Smooth muscle cell (in vitro differentiated cells): Measurements from ENCODE around the gene TEX19. TPM values are rescaled to one million over a fixed set of nuclear protein-coding genes. Genes with fewer than 3 reads are reported as not detected.

ENCODE experiments used
- DNase-seq: peaks from one replicate; lab custom pipeline; 2025; ENCODE audit not compliant: unreplicated experiment; lab: John Stamatoyannopoulos, UW
- H2AFZ ChIP-seq: fragments of 200-600 bp; sonication (generic); 2 replicates; pipeline ENCODE4 v1.6.0; 2016; ENCODE audit warnings: antibody characterized with exemption, low read depth, mild to moderate bottlenecking
- H3F3A ChIP-seq: fragments of 200-600 bp; sonication (generic); 2 replicates; pipeline ENCODE4 v1.6.0; 2017; ENCODE audit warnings: antibody characterized with exemption, low read depth
- H3K27ac ChIP-seq: fragments of 200-600 bp; sonication (generic); 2 replicates; pipeline ENCODE4 v1.5.1; 2016; ENCODE audit warnings: low read depth, mild to moderate bottlenecking
- H3K27me3 ChIP-seq: fragments of 200-600 bp; sonication (generic); 2 replicates; pipeline ENCODE4 v1.6.1; 2016; ENCODE audit warnings: low read depth, mild to moderate bottlenecking
- H3K36me3 ChIP-seq: fragments of 200-600 bp; sonication (generic); 2 replicates; pipeline ENCODE4 v1.5.1; 2016; ENCODE audit warnings: low read depth
- H3K4me1 ChIP-seq: fragments of 200-600 bp; sonication (generic); 2 replicates; pipeline ENCODE4 v1.5.1; 2016; ENCODE audit warnings: low read depth
- H3K4me2 ChIP-seq: fragments of 200-600 bp; sonication (generic); 2 replicates; pipeline ENCODE4 v1.6.0; 2016; ENCODE audit warnings: mild to moderate bottlenecking
- H3K4me3 ChIP-seq: fragments of 200-600 bp; sonication (generic); 2 replicates; pipeline ENCODE4 v1.5.1; 2016; ENCODE audit warnings: mild to moderate bottlenecking
- H3K79me2 ChIP-seq: fragments of 200-600 bp; sonication (generic); 2 replicates; pipeline ENCODE4 v1.6.0; 2016; ENCODE audit warnings: low read depth, mild to moderate bottlenecking
- H3K9ac ChIP-seq: fragments of 200-600 bp; sonication (generic); 2 replicates; pipeline ENCODE4 v1.6.0; 2016; ENCODE audit warnings: low read depth
- H3K9me3 ChIP-seq: fragments of 200-600 bp; sonication (generic); replicated peaks from 2 replicates; pipeline ENCODE4 v1.5.1; 2016; ENCODE audit warnings: low read depth
- H4K20me1 ChIP-seq: fragments of 200-600 bp; sonication (generic); 2 replicates; pipeline ENCODE4 v1.6.0; 2016; ENCODE audit warnings: low read depth
- CTCF ChIP-seq: fragments of 200-600 bp; sonication (generic); IDR thresholded peaks from 2 replicates; pipeline ENCODE4 v1.5.1; 2017; ENCODE audit warnings: borderline replicate concordance, mild to moderate bottlenecking, antibody characterized with exemption; ENCODE audit not compliant: insufficient read depth, poor library complexity, severe bottlenecking
- WGBS: methylation state at CpG from one replicate; pipeline ENCODE4 v1.1.7; 2016; ENCODE audit warnings: low lambda C conversion rate; 5-methylcytosine and 5-hydroxymethylcytosine counted together
- polyA plus RNA-seq: library from polyadenylated mRNA; unstranded; fragments of >200 nt; fragmentation: Nextera tagmentation; extraction: Ambion mirVana; gene quantifications from 2 replicates; pipeline ENCODE4 v1.2.1, GENCODE V29; 2016
- total RNA-seq: library from RNA; depleted of rRNA; stranded (reverse); fragments of >200 nt; gene quantifications from 2 replicates; pipeline ENCODE4 v1.2.3, GENCODE V29; 2014

TEX19 gene
- total and polyA plus RNA-seq, 2 experiments from 2014 or later, result not detected

- Histone ChIP-seq H3K4me3 (no peak overlapping the region), H3K9ac (no peak overlapping the region), H3K27me3 (no peaks in the 10 kb centered on the region), H3K27ac (no peak overlapping the region), H3K36me3 (no peaks in the 10 kb centered on the region), H3K9me3 (no peaks in the 10 kb centered on the region), H3K4me2 (no peak overlapping the region), H4K20me1 (no peaks in the 10 kb centered on the region), H3K4me1 (peaks cover 6% of the 10 kb centered on the region), H2AFZ (no peak overlapping the region), H3F3A (no peaks in the 10 kb centered on the region), H3K79me2 (no peaks in the 10 kb centered on the region)
- WGBS, result 87% methylated on average over 3 of the region's 3 CpGs
- DNase-seq, result no peak
- no peak for TF ChIP-seq CTCF
Observed at GRCh38 chr17:82387705-82388106, 28.7 kb downstream of the TEX19 start.

- Histone ChIP-seq H2AFZ (no peak overlapping the region), H3K4me3 (no peak overlapping the region), H3K27ac (no peak overlapping the region), H3K4me2 (no peak overlapping the region), H4K20me1 (no peaks in the 10 kb centered on the region), H3K79me2 (no peaks in the 10 kb centered on the region), H3F3A (no peaks in the 10 kb centered on the region), H3K27me3 (no peaks in the 10 kb centered on the region), H3K36me3 (no peaks in the 10 kb centered on the region), H3K4me1 (peaks cover 6% of the 10 kb centered on the region), H3K9me3 (no peaks in the 10 kb centered on the region), H3K9ac (no peak overlapping the region)
- WGBS, result 88% methylated on average over 24 of the region's 34 CpGs
- TF ChIP-seq CTCF, result no peak
- no peak for DNase-seq
Observed at GRCh38 chr17:82388223-82388921, 29.3 kb downstream of the TEX19 start.

- no peaks in the 10 kb centered on the region for H3F3A ChIP-seq
- WGBS, result 96% methylated on average over 21 of the region's 21 CpGs
- H4K20me1 ChIP-seq, result no peaks in the 10 kb centered on the region
- H3K4me1 ChIP-seq, result peaks cover 6% of the 10 kb centered on the region
- no peak overlapping the region for H3K9ac ChIP-seq
- H3K36me3 ChIP-seq, result no peaks in the 10 kb centered on the region
- H3K4me3 ChIP-seq, result no peak overlapping the region
- H3K79me2 ChIP-seq, result no peaks in the 10 kb centered on the region
- no peaks in the 10 kb centered on the region for H3K27me3 ChIP-seq
- DNase-seq, result no peak
- no peak overlapping the region for H3K27ac ChIP-seq
- H3K9me3 ChIP-seq, result no peaks in the 10 kb centered on the region
- no peak overlapping the region for H3K4me2 ChIP-seq
- TF ChIP-seq CTCF, result no peak
- no peak overlapping the region for H2AFZ ChIP-seq
Observed at GRCh38 chr17:82388922-82389283, 29.9 kb downstream of the TEX19 start.

- no peaks in the 10 kb centered on the region for H3K27me3 ChIP-seq
- WGBS, result 87% methylated on average over 10 of the region's 10 CpGs
- H3K4me3 ChIP-seq, result no peak overlapping the region
- H3K36me3 ChIP-seq, result no peaks in the 10 kb centered on the region
- no peaks in the 10 kb centered on the region for H3K79me2 ChIP-seq
- no peak overlapping the region for H3K27ac ChIP-seq
- H3F3A ChIP-seq, result no peaks in the 10 kb centered on the region
- no peaks in the 10 kb centered on the region for H3K9me3 ChIP-seq
- H2AFZ ChIP-seq, result no peak overlapping the region
- no peak for DNase-seq
- TF ChIP-seq CTCF, result no peak
- no peak overlapping the region for H3K4me2 ChIP-seq
- H3K4me1 ChIP-seq, result peaks cover 6% of the 10 kb centered on the region
- no peaks in the 10 kb centered on the region for H4K20me1 ChIP-seq
- H3K9ac ChIP-seq, result no peak overlapping the region
Observed at GRCh38 chr17:82389379-82389778, 30.3 kb downstream of the TEX19 start.
